Right cardiac atrium (tissue), 5 donors: ENCODE results near the gene OTOG. TPM values are rescaled to one million over a fixed set of nuclear protein-coding genes. Genes with fewer than 3 reads are reported as not detected.
A peak's percentile ranks its signal among the peaks of the same experiment; 100 is the strongest.

Source experiments
- ATAC-seq, 2 donors: fragments of 200-7000 bp; cut with Tn5 transposase; one replicate each; pipeline versions ENCODE4 v1.8.0 to v1.9.1; 2020; ENCODE audit warnings: moderate library complexity in 2 of 2, mild to moderate bottlenecking in 1 of 2
- DNase-seq, 3 donors: peaks; one replicate each; pipeline ENCODE4 v3.0.0-alpha.2; 2020
- H3K27ac ChIP-seq: one replicate; pipeline ENCODE4 v1.5.1; 2013; ENCODE audit warnings: mild to moderate bottlenecking, low read length, control low read depth, moderate library complexity
- H3K27me3 ChIP-seq: one replicate; pipeline ENCODE4 v1.6.1; 2013; ENCODE audit not compliant: control insufficient read depth, insufficient read depth
- H3K4me1 ChIP-seq: one replicate; pipeline ENCODE4 v1.6.1; 2013; ENCODE audit warnings: low read length; ENCODE audit not compliant: control insufficient read depth, insufficient read depth
- H3K4me3 ChIP-seq: one replicate; pipeline ENCODE4 v1.5.1; 2013; ENCODE audit warnings: low read length, control low read depth
- H3K9me3 ChIP-seq: one replicate; pipeline ENCODE4 v1.6.1; 2013; ENCODE audit warnings: low read length; ENCODE audit not compliant: control insufficient read depth
- WGBS: extraction: QIAGEN DNeasy Blood & Tissue Kit; methylation state at CpG from one replicate; pipeline ENCODE4 v1.1.7; 2013; 5-methylcytosine and 5-hydroxymethylcytosine counted together
- intact Hi-C, 4 donors: fragments of 100-400 bp; cut with DNase I; formaldehyde crosslinking; loops; one replicate each; pipeline versions ENCODE4 v1.11.0 to v1.14.0; 2022 to 2023
- polyA plus RNA-seq: library from polyadenylated mRNA; stranded (reverse); fragments of 200-250 nt; gene quantifications from one replicate; pipeline ENCODE4 v1.2.3, GENCODE V29; 2013
- total RNA-seq, 4 donors: library from RNA; stranded (reverse); fragmentation: NEBNext Ultra II Directional; extraction: Animal tissue kit (Norgen Biotek cat#: 25700); gene quantifications; one replicate each; pipeline ENCODE4 v1.2.1, GENCODE V29; 2021
- donor health status: healthy with polysubstance abuse.
- donor health status: DM: no; HTN: yes; CAD: no.
- donor health status: DM: no; HTN: no; CAD: no.
- donor health status: DM: no; HTN: yes; CAD: no; lungs with severe emphysema.
- donor health status: DM: yes; HTN: yes; CAD: no.

OTOG gene
- total and polyA plus RNA-seq, 5 donors: not detected

DNA sequence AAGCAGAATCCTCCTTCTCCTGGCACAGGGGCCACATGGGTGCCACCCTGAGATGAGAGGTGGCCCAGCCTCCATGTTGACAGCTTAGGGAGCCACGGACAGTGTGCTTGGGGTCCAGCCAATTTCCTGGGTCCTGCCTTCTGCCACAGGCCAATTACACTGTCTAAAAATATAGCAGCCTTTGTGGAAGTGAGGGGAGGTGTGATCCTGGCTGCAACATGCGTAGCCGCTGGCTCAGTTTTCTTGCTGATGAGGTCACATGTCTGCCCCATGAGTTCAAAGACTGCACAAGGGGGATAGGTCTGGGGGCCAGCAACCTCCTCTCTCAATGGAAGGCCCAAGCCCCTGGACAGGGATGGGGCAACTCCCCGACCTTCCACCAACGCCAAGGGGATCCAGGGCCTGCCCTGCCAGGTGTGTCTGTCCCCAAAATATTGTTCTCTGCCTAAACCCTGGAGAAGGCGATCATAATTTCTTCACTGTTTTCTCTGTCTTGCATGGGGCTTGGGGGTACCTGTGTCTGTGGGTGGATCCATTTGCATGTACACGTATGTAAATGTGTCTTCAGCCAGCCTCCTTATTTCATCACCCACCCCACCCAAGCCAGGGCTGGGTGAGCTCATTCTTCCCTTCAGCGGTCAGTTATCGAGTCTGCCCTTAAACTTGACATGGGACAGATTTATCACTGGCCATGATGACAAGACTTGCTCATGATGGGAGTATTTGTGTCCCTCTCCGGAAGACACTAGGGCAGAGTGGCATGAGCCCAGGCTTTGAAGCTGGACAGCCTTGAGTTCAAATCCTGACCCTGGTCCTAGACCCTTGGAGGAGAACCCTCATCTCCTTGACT is 59.4 kb downstream of the OTOG start:
- ATAC-seq (peak; percentile 31 to 46), DNase-seq (no peak)
- intact Hi-C loops: no loop called here
- Histone ChIP-seq H3K27ac (no peak overlapping the region), H3K9me3 (no peaks in the 10 kb centered on the region), H3K27me3 (no peaks in the 10 kb centered on the region), H3K4me1 (no peaks in the 10 kb centered on the region), H3K4me3 (no peak overlapping the region)
- 55% methylated on average over 10 of the region's 10 CpGs for WGBS

DNA sequence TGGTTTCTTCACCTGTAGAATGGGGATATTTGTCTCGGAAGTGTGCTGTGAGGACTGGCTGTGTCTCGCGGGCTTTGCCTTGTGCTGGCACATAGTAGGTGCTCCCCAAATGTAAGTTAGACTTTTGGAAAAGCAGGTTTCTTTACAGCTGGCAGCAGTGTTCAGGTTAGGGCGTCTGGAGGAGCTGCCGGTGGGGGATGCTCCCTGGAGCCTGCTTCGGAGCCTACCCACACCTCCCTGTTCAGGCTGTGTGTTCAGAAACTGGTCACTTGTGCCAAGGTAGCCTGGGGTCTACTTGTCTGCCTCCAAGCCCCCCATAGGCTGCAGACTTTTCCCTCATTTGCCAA is 60.0 kb downstream of the OTOG start:
- Histone ChIP-seq H3K9me3 (no peaks in the 10 kb centered on the region), H3K27me3 (no peaks in the 10 kb centered on the region), H3K27ac (no peak overlapping the region), H3K4me3 (no peak overlapping the region), H3K4me1 (no peaks in the 10 kb centered on the region)
- ATAC-seq (no peak), DNase-seq (no peak)
- 90% methylated on average over 6 of the region's 6 CpGs for WGBS
- intact Hi-C loops: no loop called here

DNA sequence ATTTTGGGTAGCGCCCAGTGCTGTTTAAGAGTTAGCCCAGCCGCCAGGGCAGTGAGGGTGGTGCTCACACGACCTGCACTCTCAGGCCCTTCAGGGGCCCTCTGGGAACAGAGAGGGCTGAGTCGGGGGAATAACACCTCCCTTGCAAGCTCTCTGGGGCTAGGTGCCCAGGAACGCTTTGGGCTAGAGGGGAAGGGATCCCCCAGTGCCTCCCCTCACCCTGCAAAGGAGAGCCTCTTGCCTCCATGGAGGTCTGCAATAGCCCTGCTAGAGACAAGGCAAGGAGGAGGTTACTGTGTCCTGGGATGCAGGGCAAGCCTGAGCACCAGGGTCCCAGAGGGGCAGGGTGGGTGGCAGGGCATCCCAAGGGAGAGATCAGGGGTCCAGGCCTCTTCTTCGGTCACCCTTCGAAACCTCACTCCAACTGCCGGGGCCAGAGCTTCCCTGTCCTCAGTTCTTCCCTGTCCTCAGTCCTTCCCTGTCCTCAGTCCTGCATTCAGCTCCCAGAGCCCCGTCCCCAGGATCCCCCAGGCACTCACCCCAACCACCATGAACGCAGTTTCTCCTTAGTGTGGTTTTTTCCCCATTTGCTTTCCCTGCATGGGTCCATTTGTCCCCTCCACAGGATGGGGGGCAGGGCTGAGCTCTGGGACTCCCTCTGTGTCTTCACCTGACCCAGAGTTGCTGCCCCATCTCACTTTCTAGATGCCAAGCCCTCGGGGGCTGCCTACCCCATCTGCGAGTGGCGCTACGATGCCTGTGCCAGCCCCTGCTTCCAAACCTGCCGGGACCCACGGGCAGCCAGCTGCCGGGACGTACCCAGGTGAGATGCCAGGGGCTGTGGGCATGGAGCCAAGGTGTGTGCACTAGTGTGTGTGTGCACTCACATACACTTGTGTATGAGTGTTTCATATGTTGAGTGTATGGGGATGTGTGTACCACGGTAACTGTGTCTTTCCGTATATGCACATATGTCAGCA is 60.8 kb downstream of the OTOG start:
- Histone ChIP-seq H3K27me3 (no peaks in the 10 kb centered on the region), H3K4me1 (no peaks in the 10 kb centered on the region), H3K27ac (no peak overlapping the region), H3K9me3 (no peaks in the 10 kb centered on the region), H3K4me3 (no peak overlapping the region)
- DNase-seq (no peak), ATAC-seq (no peak)
- intact Hi-C loops: no loop called here
- 76% methylated on average over 20 of the region's 20 CpGs for WGBS

DNA sequence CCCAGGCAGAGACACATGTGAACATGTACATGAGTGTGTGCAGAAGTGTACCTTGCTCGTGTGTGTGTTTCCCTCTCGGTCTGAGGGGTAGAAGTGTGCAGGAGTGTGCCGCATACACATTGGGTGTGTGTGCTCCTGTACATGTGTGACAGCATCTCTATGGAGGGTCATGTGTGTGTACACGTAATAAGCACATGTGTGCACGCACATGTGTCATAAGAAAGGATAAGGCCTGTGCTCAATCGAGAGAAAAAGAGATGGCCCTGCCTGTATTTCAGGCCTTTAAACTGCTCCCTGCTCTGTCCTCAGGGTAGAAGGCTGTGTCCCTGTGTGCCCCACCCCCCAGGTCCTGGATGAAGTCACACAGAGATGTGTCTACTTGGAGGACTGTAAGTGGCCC is 61.8 kb downstream of the OTOG start:
- WGBS: 88% methylated on average over 6 of the region's 6 CpGs
- Histone ChIP-seq H3K4me3 (no peak overlapping the region), H3K9me3 (no peaks in the 10 kb centered on the region), H3K4me1 (no peaks in the 10 kb centered on the region), H3K27me3 (no peaks in the 10 kb centered on the region), H3K27ac (no peak overlapping the region)
- intact Hi-C loops: no loop called here
- no peak for ATAC-seq
- no peak for DNase-seq

DNA sequence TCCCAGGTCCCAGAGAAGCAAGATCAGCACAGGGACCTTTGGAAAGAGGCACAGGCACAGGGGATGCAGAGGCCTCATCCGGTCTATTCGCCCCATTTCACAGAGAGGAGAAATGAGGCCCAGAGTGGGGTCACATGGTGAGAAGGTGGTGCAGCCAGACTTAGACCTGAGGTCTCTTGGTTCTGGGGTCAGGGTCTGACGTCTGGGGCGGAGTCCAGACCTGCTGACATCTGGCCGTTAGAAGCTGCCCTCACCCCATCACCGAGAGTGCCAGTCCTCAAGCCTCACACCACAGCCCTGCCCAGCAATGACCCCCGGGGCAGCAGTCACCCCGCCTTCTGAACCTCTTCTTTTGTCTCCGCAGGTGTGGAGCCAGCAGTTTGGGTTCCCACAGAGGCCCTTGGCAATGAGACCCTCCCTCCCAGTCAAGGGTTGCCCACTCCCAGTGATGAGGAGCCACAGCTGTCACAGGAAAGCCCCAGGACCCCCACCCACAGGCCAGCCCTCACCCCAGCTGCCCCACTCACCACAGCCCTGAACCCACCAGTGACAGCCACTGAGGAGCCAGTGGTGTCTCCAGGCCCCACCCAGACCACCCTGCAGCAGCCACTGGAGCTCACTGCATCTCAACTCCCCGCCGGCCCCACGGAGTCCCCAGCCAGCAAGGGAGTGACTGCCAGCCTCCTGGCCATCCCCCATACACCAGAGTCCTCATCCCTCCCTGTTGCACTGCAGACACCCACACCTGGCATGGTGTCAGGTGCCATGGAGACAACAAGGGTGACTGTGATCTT is 62.4 kb downstream of the OTOG start:
- Histone ChIP-seq H3K4me1 (no peaks in the 10 kb centered on the region), H3K9me3 (no peaks in the 10 kb centered on the region), H3K27me3 (no peaks in the 10 kb centered on the region), H3K27ac (no peak overlapping the region), H3K4me3 (no peak overlapping the region)
- ATAC-seq: no peak
- intact Hi-C loops: no loop called here
- WGBS: 82% methylated on average over 12 of the region's 12 CpGs
- DNase-seq: no peak

DNA sequence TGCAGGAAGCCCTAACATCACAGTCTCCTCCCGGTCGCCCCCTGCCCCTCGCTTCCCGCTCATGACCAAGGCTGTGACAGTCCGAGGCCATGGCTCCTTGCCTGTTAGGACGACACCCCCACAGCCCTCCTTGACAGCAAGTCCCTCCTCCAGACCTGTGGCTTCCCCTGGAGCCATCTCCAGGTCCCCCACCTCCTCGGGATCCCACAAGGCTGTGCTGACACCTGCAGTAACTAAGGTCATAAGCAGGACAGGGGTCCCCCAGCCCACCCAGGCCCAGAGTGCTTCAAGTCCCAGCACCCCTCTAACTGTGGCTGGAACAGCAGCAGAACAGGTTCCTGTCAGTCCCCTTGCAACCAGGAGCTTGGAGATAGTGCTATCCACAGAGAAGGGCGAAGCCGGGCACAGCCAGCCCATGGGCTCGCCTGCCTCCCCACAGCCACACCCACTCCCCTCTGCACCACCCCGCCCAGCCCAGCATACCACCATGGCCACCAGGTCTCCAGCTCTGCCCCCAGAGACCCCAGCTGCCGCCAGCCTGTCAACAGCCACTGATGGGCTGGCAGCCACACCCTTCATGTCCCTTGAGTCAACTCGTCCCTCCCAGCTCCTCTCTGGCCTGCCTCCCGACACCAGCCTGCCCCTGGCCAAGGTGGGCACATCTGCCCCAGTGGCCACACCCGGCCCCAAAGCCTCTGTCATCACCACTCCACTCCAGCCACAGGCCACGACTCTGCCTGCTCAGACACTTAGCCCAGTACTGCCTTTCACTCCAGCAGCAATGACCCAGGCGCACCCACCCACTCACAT is 63.2 kb downstream of the OTOG start:
- 70% methylated on average over 17 of the region's 17 CpGs for WGBS
- intact Hi-C loops: no loop called here
- no peak for DNase-seq
- Histone ChIP-seq H3K4me1 (no peaks in the 10 kb centered on the region), H3K27me3 (no peaks in the 10 kb centered on the region), H3K4me3 (no peak overlapping the region), H3K9me3 (no peaks in the 10 kb centered on the region), H3K27ac (no peak overlapping the region)
- ATAC-seq: no peak

DNA sequence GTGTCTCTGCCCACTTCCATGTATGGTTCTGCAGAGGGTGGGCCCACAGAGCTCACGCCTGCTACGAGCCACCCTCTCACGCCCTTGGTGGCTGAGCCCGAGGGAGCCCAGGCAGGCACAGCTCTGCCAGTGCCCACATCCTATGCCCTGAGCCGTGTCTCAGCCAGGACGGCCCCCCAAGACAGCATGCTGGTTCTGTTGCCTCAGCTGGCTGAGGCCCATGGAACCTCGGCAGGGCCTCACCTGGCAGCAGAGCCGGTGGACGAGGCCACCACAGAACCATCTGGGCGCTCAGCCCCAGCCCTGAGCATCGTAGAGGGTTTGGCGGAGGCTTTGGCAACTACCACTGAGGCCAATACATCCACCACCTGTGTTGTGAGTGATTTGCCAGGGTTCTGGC is 64.0 kb downstream of the OTOG start:
- DNase-seq (no peak), ATAC-seq (no peak)
- Histone ChIP-seq H3K27me3 (no peaks in the 10 kb centered on the region), H3K4me1 (no peaks in the 10 kb centered on the region), H3K4me3 (no peak overlapping the region), H3K27ac (no peak overlapping the region), H3K9me3 (no peaks in the 10 kb centered on the region)
- intact Hi-C loops: no loop called here
- WGBS: 86% methylated on average over 12 of the region's 12 CpGs

DNA sequence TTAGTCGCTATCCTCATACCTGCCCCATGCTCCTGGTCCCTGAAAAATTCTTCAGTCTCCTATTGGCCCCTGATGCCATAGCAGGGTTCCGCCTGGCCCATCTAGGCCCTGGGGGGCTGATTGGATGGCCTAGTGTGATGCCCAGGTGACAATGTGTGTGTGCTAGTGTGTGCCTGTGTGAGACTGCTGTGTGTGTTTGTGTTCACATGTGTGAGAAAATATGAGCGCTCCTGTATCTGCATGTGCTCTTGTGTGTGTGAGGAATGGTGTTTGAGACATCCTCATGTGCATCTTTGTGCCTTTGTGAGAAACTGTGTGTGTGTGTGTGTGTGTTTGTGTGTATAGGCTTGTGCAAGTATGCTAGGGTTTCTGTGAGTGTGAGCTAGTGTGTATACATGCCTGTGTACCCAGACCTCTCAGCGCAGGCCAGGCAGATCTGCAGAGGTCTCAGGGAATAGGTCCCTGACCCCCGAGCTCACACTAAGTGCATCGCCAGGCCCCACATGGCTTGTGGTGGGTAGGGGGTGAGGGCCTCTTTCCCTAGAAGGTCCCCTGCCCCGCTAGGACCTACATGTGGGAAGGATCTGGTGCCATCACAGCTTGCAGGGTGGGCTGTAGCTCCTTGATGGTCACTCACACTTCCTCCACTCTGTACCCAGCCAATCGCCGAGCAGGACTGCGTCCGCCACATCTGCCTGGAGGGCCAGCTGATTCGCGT is 64.6 kb downstream of the OTOG start:
- Histone ChIP-seq H3K9me3 (no peaks in the 10 kb centered on the region), H3K27ac (no peak overlapping the region), H3K27me3 (no peaks in the 10 kb centered on the region), H3K4me3 (no peak overlapping the region), H3K4me1 (no peaks in the 10 kb centered on the region)
- intact Hi-C loops: no loop called here
- DNase-seq (no peak), ATAC-seq (no peak)
- WGBS: 90% methylated on average over 13 of the region's 13 CpGs

DNA sequence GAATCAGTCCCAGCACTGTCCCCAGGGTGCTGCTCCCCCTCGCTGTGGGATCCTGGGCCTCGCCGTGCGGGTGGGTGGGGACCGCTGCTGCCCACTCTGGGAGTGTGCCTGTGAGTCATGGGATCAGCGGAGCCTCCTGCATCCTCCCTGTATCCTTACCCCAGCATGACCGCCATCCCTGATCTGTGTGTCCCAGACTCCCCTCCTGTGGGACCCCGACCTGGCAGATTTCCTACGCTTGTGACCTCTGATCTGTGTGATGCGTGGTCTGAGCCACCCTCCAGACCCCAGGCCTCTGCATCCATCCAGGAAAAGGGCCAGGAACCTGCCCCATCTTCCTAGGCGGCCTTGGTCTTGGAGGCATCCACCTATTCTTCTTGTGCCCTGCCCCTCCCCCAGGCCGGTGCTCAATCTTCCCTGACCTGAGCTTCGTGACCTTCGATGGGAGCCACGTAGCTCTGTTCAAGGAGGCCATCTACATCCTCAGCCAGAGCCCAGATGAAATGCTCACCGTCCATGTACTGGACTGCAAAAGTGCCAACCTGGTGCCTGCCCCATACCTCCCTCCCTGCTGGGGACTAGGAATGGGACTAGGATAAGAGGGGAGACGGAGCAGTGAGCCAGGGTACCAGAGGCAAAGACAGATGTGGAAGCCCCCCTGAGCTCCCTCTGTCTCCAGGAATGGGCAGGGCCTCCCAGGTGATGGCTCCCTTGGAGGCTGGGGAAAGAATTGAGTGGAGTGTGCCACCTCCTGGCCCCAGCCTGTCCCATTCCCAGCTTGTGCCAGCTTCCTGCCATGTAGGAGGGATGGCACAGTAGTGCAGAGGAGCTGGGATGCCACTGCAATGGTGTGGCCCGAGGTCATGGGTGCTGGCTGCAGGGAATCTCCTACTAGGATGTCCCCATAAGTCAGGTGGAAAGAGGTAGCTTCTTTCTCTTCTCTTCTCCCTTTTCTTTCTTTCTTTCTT is 65.4 kb downstream of the OTOG start:
- Histone ChIP-seq H3K9me3 (no peaks in the 10 kb centered on the region), H3K27ac (no peak overlapping the region), H3K4me1 (no peaks in the 10 kb centered on the region), H3K27me3 (no peaks in the 10 kb centered on the region), H3K4me3 (no peak overlapping the region)
- intact Hi-C loops: no loop called here
- ATAC-seq (no peak), DNase-seq (no peak)
- WGBS: 78% methylated on average over 18 of the region's 18 CpGs
